ENCODE results near the gene DERL3.

Gene DERL3

DNA sequence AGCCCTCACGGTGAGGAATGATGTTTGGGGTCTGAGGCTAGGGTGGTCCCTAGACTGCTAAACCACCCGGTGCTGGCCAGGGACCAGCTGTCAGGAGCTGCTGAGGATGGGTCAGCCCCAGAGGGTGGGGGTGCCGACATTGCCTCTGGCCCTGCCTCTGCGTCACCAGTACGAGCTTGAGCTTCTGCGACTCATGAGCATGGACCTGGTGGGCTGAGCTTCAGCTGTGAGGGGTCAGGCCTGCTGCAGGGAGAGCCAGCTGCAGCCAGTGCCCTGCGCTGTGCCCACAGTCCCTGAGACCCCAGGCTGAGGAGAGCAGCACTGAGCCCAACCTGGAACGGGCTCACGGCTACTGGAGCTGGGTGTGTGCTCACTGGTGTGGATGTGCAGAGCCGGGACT lies 7.0 kb downstream of the DERL3 start:
- DNase-seq (ENCODE audit: low read depth, low spot score): no peak

- DNase-seq (ENCODE audit: low read depth, low spot score): no peak
These were observed 7.5 kb downstream of the DERL3 start for GRCh38 chr22:23831261-23831660.

GRCh38 chr22:23829845-23830372 lies 8.9 kb downstream of the DERL3 start:
- DNase-seq (ENCODE audit: low read depth, low spot score): peak; percentile 76

DNA sequence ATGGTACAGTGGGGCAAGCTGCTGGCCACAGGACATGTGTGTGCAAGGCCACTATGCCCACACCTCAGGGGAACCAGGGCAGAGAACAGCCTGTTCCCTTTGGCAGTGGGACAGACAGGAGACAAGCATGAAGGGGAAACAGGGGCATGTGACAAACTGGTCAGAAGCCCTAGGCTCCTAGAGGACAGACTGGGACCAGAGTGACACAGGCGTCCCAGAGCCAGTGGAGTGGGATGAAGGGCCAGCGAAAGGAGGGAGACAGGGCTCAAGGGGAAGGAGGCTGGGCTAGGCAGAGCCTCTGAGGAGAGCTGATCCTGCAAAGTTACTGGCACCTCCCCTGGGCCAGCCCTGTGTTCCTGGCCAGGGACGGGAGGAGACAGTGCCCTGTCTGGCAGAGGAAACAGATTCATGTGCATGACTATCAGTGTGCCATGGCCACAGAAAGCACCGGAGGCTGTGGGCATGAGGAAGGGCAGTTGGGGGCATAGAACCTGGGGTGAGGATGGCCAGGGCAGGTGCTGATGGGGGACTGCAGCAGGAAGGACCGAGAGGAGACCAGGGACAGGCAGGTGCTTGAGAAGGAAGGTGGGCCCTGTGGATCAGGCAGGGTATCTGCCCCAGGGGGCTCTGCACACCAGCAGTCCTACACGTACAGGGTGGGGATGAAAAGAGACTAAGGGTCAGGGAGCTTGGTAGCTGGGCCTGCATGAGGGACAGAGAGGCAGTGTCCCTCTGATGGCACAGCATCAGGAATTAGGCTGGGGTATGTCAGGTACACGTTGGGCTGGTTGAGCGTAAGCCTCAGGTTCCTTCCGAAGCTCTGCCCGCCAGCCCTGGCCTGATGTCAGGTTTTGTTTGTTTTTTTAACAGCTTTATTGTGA lies 9.8 kb downstream of the DERL3 start:
- DNase-seq (ENCODE audit: low read depth, low spot score): no peak

DNA sequence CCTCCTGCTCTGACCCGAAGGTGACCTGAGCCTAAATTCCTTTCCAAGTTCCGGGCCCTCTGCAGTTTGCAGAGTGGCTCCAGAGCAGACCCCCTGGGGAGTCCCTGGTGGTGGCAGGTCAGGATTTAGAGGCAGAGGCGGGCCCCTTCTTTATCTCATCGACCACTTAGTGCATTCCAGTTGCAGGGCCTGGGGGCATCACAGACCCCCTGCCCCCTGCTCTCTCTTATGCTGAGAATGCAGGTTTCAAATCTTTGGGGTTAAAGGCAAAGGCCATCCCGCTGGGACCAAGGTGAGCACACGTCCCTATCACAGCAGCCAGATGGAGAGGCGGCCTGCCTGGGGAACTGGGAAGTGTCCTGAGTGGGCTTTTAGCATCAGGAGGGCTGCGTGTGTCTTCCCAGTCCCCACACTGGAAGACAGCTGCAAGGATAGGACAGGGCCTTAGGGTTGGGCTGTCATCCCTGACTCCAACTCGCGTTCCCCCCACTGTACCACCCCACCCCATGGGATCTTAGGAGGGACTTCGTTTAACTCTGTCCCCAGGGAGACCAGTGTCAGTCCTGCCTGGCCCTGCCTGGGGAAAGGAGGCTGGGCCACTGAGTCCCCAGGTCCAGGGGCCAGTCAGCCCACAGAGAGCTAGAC lies 11.3 kb downstream of the DERL3 start:
- no peak for DNase-seq (ENCODE audit: low read depth, low spot score)

- peak; percentile 53 for DNase-seq (ENCODE audit: low read depth, low spot score)
These were observed 12.1 kb downstream of the DERL3 start for GRCh38 chr22:23826510-23827350.

GRCh38 chr22:23825246-23825905 lies 13.4 kb downstream of the DERL3 start:
- DNase-seq (ENCODE audit: low read depth, low spot score): no peak

DNA sequence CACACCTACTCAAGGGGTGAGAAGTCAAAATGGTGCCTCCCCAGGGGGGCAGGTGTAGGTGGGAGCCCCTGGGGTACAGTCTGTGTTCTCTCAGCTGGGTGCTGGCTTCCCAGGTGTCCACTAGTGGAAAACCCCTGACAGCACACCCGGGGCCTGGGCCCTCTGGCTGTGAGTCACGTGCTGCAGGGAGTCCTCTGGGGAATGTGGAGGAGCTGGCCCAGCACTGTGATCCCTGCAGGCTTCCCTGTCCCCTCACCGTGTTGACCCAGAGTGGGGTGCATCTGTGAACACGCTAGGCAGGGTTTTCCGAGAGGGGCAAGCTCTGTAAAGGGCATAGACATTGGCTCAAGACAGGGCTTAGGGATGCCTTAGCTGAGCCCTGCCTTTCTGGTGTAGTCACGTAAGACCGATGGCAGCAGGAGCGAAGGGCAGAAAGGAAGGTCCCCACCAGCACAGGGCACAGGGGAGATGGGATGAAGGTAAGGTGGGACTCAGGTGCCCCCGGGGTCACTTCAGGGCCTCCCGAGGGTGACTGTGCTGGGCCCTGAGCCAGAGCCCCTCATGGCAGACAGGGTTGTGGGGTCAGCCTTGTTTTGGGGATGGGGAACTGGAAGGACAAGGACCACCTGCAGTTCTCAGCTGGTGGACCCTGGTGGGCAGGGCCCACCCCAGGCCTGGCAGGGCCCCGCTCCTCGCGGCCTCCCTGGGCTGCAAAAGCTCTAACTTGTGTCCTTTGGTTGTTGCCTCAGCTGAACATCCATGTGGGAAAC lies 14.1 kb downstream of the DERL3 start:
- DNase-seq (ENCODE audit: low read depth, low spot score): no peak

DNA sequence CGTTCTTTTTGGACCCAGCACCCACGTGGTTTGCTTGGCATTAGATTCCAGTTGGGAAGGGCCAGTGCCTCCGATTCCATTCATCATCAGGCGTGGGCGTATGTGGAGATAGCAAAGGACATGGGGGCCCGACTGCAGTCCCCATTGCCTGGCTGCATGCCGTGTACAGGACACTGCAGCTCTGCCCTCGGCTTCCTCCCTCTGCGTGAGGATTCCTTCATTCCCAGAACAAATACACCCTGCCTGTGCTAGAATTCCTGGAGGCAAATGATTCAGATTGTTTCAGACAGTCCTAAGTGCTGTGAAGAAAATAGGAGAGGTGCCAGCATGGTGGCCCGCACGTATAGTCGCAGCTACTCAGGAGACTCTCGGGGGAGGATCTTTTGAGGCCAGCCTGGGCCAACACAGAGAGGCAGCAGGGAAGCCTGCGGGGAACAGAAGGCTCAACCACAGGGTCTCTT lies 15.4 kb downstream of the DERL3 start:
- DNase-seq (ENCODE audit: low read depth, low spot score): no peak

DNA sequence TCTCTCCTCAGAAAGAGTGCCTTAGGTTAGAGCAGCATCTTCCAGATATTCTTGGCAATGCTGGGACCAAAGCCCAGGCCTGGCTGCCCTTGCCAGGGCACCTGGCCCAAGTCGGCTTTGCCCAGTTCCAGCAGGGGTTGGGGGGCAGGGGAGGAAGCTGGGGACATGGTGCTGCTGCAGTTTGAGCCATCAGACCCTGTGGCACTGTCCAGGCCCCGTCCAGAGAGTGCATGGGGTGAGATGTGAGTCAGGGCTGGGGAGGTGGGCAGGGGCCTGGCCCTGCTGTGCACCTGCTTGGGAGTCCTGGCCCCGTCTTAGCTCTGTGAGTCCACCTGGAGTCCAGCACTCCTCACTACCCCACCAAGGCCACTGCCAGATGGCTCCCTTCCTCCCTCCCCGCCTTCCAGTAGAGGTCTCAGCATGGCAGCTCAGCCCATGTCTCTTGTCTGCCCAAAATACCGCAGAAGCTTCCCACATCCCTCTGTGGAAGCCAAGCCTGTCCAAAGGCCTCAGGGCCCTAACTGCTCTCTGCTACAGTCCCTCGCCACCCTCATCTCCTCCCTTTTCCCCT lies 16.6 kb downstream of the DERL3 start:
- no peak for DNase-seq (ENCODE audit: low read depth, low spot score)

DNA sequence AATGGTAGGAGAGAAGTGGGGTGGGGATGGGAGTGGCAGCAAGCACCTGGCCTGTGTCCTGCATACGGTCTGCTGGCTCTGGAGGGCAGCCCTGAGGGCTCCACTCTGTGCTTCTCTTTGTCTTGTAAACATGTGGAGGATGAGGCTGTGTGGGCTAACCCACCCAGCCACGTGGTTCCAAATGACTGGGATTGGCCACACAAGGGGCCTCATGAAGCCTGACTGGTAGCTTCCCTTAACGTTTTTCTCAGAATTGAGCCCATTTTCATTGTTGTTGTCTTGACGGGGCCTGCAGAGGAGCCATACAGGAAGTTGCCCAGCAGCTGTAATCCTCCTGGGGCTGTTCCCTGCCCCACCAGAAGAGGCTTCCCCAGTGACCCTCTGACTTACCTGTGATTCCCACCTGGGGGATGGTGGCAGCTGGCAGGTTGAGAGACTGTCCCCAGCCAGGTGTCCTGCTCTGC lies 18.0 kb downstream of the DERL3 start:
- no peak for DNase-seq (ENCODE audit: low read depth, low spot score)

DNA sequence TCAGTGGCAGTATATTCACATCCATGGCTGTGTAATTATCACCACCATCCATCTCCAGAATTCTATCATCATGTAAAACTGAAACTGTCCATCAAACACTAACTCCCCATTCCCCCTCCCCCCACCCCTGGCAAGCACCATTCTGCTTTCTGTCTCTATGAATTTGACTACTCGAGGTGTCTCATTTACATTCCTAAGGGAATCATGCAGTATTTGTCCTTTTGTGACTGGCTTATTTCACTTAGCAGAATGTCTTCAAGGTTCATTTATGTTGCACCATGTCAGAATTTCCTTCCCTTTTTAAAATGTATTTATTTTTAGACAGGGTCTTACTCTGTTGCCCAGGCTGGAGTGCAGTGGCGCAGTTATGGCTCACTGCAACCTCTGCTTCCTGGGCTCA lies 20.3 kb downstream of the DERL3 start:
- DNase-seq (ENCODE audit: low read depth, low spot score): no peak

- no peak for DNase-seq (ENCODE audit: low read depth, low spot score)
These were observed 21.7 kb downstream of the DERL3 start for GRCh38 chr22:23817146-23817545.

DNA sequence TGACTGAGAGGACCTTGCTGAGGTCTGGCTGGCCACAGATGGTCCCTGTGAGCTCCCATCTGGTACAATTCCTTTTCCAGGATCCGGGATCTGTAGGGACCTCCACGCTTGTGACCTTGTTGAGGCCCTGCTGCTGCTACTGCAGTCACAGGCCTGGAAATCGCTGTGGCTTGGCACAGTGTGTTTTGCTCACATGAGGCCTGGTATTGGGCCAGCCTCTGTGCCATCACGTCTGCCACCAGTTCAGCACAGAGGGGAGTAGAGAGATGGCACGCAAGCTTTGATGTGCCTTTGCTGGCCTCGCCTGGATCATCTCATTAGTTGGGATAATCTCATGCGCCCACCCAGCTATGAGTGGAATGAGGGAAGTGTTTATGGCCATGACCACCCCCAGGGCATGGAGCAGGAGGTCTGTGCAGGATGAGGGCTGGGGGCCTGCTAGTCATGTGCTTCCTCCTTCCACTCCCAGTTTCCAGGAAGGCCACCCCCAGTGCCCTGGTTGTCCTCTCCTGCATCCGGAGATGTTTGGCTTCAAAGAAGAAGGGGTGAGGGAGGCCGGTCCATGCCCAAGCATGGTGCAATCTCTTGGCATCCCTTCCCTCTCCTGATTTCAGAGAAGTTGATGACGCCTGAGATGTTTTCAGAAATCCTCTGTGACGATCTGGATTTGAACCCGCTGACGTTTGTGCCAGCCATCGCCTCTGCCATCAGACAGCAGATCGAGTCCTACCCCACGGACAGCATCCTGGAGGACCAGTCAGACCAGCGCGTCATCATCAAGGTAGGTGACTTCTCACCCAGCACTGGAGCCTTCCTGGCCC lies 22.4 kb downstream of the DERL3 start:
- no peak for DNase-seq (ENCODE audit: low read depth, low spot score)

DNA sequence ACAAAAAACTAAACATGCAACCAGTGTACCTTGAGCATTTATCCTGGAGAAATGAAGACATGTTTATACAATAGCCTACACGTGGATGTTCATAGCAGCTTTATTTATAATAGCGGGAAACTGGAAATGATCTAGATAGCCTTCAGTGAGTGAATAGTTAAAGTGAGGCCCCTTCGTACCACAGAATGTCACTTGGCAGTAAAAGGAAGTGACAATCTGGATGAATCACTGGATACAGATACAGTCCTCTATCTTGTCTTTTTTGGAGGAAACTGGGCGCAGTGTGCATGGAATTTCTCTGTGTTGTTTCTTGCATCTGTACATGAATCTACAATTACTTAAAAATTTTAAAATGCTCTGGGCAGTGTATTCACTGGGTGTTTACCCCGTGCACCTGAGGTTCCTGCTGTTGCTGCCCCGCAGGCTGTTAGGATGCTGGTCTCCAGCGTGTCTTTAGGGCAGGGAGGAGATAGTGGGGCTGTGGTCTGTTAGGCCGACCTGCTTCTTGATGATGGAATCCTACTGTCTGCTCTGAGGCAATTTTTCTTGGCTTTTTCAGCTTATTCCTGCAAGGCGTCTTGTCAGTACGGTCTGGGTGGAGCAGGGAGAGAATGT lies 23.2 kb downstream of the DERL3 start:
- DNase-seq (ENCODE audit: low read depth, low spot score): no peak

DNA sequence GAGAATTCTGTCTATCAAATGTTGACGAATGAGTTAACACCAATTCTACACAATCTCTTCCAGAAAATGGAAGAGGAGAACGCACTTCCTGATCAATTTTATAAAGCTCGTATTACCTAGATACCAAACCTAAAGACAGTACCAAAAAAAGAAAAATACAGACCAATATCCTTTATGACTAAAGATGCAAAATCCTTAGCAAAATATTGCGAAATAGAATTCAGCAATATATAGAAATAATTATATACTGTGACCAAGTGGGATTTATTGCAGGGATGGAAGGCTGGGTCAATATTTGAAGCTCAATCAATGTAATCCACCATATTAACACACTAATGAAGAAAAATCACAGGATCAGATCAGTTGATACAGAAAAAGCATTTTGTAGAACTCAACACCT lies 26.4 kb downstream of the DERL3 start:
- DNase-seq (ENCODE audit: low read depth, low spot score): no peak

GRCh38 chr22:23806837-23807236 lies 32.0 kb downstream of the DERL3 start:
- no peak for DNase-seq (ENCODE audit: low read depth, low spot score)

GRCh38 chr22:23804781-23805291 lies 34.0 kb downstream of the DERL3 start:
- DNase-seq (ENCODE audit: low read depth, low spot score): no peak
